Skeletal muscle satellite cell (primary cell): ENCODE results near the gene AHRR.

ENCODE experiments used
- H3K27me3 ChIP-seq: 2 replicates; pipeline ENCODE4 v1.7.0; 2013; ENCODE audit warnings: low read length; ENCODE audit not compliant: control insufficient read depth, insufficient read depth
- H3K36me3 ChIP-seq: 2 replicates; pipeline ENCODE4 v1.7.0; 2013; ENCODE audit warnings: mild to moderate bottlenecking, control low read depth, low read length; ENCODE audit not compliant: insufficient read depth
- H3K4me1 ChIP-seq: 2 replicates; pipeline ENCODE4 v1.7.0; 2013; ENCODE audit warnings: low read length; ENCODE audit not compliant: control insufficient read depth, insufficient read depth
- H3K4me2 ChIP-seq: 2 replicates; pipeline ENCODE4 v1.7.0; 2013; ENCODE audit warnings: mild to moderate bottlenecking, low read length
- H3K4me3 ChIP-seq: 2 replicates; pipeline ENCODE4 v1.7.0; 2013; ENCODE audit warnings: low read length
- H3K9ac ChIP-seq: 2 replicates; pipeline ENCODE4 v1.7.0; 2013; ENCODE audit warnings: mild to moderate bottlenecking, low read depth, low read length, moderate library complexity
- H3K9me3 ChIP-seq: replicated peaks from 2 replicates; pipeline ENCODE4 v1.7.0; 2013; ENCODE audit warnings: mild to moderate bottlenecking, control low read depth, low read length

Gene AHRR

DNA sequence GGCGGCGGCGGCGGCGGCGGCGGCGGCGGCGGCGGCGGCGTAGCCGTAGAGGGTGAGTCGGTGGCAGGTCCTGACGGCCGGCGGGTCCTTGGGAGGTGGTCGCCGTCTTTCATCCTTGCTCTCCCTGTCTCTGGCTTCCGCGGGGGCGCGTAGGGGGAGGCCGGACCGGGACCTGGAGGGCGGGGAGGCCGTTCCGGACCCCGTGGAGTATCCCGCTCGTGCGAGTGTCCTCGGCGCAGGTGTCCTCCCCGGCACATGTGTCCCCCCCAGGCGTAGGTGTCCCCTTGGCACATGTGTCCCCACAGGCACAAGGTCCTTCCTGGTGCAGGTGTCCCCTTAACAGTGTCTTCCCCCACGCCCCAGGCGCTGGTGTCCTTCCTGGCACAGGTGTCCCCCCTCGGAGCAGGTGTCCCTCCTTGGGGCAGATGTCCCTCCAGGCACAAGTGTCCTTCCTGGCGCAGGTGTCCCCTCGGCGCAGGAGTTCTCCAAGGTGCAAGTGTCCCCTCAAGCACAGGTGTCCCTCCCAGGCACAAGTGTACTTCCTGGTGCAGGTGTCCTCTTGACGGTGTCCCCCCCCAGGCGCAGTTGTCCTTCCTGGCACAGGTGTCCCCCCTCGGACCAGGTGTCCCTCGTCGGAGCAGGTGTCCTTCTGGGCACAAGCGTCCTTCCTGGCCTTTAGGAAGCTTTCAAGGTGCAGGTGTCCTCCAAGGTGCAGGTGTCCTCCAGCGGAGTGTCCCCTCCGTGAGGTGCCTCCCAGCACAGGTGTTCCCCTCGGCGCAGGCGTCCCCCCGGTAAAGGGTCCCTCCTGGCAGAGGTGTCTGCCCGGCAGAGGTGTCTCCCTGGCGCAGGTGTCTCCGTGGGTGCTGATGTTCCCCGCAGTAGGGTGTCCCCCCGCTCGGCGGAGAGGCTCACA, 122.0 kb downstream of the AHRR start:
- no peaks in the 10 kb centered on the region for H3K9me3 ChIP-seq
- H3K36me3 ChIP-seq = peaks cover 22% of the 10 kb centered on the region
- H3K4me2 ChIP-seq = peak overlapping the region; percentile 96
- H3K4me1 ChIP-seq = peaks cover 16% of the 10 kb centered on the region
- H3K4me3 ChIP-seq = peak overlapping the region; percentile 96
- H3K27me3 ChIP-seq = no peaks in the 10 kb centered on the region
- peak overlapping the region; percentile 95 for H3K9ac ChIP-seq

- Histone ChIP-seq H3K4me1 (peaks cover 16% of the 10 kb centered on the region), H3K9ac (peak overlapping the region; percentile 95), H3K9me3 (no peaks in the 10 kb centered on the region), H3K36me3 (peaks cover 29% of the 10 kb centered on the region), H3K4me2 (peak overlapping the region; percentile 96), H3K27me3 (no peaks in the 10 kb centered on the region), H3K4me3 (peak overlapping the region; percentile 96)
Observed at GRCh38 chr5:444226-444625, 122.7 kb downstream of the AHRR start.

- no peak overlapping the region for H3K9ac ChIP-seq
- no peak overlapping the region for H3K4me3 ChIP-seq
- H3K36me3 ChIP-seq = peaks cover 35% of the 10 kb centered on the region
- no peaks in the 10 kb centered on the region for H3K27me3 ChIP-seq
- peaks cover 16% of the 10 kb centered on the region for H3K4me1 ChIP-seq
- H3K9me3 ChIP-seq = no peaks in the 10 kb centered on the region
- no peak overlapping the region for H3K4me2 ChIP-seq
Observed at GRCh38 chr5:445591-445990, 124.1 kb downstream of the AHRR start.

GRCh38 chr5:446066-446882, 124.8 kb downstream of the AHRR start:
- no peak overlapping the region for H3K4me2 ChIP-seq
- H3K9ac ChIP-seq = no peak overlapping the region
- peaks cover 40% of the 10 kb centered on the region for H3K36me3 ChIP-seq
- H3K4me3 ChIP-seq = no peak overlapping the region
- H3K9me3 ChIP-seq = no peaks in the 10 kb centered on the region
- H3K4me1 ChIP-seq = peaks cover 16% of the 10 kb centered on the region
- H3K27me3 ChIP-seq = no peaks in the 10 kb centered on the region

DNA sequence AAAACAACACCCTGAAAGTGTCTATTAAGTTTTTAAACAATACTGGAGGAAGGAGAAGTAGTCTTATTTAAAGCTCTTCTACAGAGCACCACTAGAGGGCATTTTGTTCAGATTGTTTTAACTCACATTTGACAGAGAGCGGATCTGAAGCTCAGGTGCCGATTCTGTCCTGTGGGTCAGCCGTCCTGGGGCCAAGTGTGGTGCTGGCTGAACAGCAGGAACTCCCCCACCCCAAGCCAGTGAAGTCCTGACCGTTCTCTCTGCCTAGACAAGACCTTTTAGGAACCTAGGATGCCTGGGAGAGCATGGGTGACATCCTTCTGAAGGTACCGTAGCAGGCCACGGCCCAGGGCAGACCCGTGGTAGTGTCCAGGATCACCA, 125.4 kb downstream of the AHRR start:
- Histone ChIP-seq H3K4me1 (peaks cover 15% of the 10 kb centered on the region), H3K4me3 (no peak overlapping the region), H3K9ac (no peak overlapping the region), H3K4me2 (no peak overlapping the region), H3K9me3 (no peaks in the 10 kb centered on the region), H3K27me3 (no peaks in the 10 kb centered on the region), H3K36me3 (peaks cover 46% of the 10 kb centered on the region)

DNA sequence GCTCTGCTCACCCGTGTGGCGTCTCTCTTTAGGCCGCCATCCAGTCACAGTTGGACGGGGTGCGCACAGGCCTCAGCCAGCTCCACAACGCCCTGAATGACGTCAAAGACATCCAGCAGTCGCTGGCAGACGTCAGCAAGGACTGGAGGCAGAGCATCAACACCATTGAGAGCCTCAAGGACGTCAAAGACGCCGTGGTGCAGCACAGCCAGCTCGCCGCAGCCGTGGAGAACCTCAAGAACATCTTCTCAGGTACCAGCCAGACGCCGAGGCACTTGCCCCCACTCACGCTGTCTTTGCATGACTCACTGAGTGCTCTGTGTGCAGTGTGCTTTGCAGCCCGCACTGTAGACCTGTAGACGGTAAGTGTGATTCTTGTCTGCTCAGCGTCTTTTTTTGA, 126.0 kb downstream of the AHRR start:
- Histone ChIP-seq H3K9ac (no peak overlapping the region), H3K4me1 (peaks cover 9% of the 10 kb centered on the region), H3K4me2 (no peak overlapping the region), H3K36me3 (peaks cover 52% of the 10 kb centered on the region), H3K9me3 (peaks cover 2% of the 10 kb centered on the region), H3K4me3 (no peak overlapping the region), H3K27me3 (no peaks in the 10 kb centered on the region)

- Histone ChIP-seq H3K36me3 (peaks cover 58% of the 10 kb centered on the region), H3K4me1 (peaks cover 8% of the 10 kb centered on the region), H3K4me3 (no peak overlapping the region), H3K9ac (no peak overlapping the region), H3K4me2 (no peak overlapping the region), H3K9me3 (peaks cover 2% of the 10 kb centered on the region), H3K27me3 (no peaks in the 10 kb centered on the region)
Observed at GRCh38 chr5:448061-448765, 126.7 kb downstream of the AHRR start.

DNA sequence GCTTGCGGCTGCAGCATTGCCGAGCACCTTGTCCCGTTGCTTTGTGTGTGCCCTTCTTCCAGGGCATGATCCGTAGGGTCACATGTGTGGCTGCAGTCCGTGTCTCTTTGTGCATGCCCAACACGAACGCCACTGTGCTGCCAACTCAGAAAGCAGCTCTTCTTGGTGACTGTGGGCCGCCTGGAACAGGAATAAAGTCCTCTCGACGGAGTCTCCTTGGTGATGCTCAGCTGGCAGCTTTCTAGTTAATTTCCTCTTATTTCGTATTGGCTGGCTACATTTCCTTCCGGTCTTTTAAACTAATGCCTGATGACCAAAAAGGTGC, 127.2 kb downstream of the AHRR start:
- H3K4me3 ChIP-seq = no peak overlapping the region
- H3K4me1 ChIP-seq = peaks cover 7% of the 10 kb centered on the region
- peaks cover 2% of the 10 kb centered on the region for H3K9me3 ChIP-seq
- no peak overlapping the region for H3K4me2 ChIP-seq
- H3K9ac ChIP-seq = no peak overlapping the region
- H3K36me3 ChIP-seq = peaks cover 63% of the 10 kb centered on the region
- H3K27me3 ChIP-seq = no peaks in the 10 kb centered on the region

GRCh38 chr5:449151-449550, 127.6 kb downstream of the AHRR start:
- H3K36me3 ChIP-seq = peaks cover 67% of the 10 kb centered on the region

GRCh38 chr5:451587-452458, 130.3 kb downstream of the AHRR start:
- H3K9me3 ChIP-seq = peaks cover 2% of the 10 kb centered on the region

More at GRCh38 chr5:449151-449550, 127.6 kb downstream of the AHRR start:
- no peak overlapping the region for H3K4me2 ChIP-seq
- no peak overlapping the region for H3K4me3 ChIP-seq
- no peaks in the 10 kb centered on the region for H3K27me3 ChIP-seq
- H3K4me1 ChIP-seq = peaks cover 2% of the 10 kb centered on the region
- peaks cover 2% of the 10 kb centered on the region for H3K9me3 ChIP-seq
- H3K9ac ChIP-seq = no peak overlapping the region

More at GRCh38 chr5:451587-452458, 130.3 kb downstream of the AHRR start:
- Histone ChIP-seq H3K9ac (no peak overlapping the region), H3K36me3 (peaks cover 78% of the 10 kb centered on the region), H3K4me3 (no peak overlapping the region), H3K4me1 (no peaks in the 10 kb centered on the region), H3K27me3 (no peaks in the 10 kb centered on the region), H3K4me2 (no peak overlapping the region)
